Cardiac muscle cell (in vitro differentiated cells and primary cell): ENCODE results near the gene SOX2. TPM values are rescaled to one million over a fixed set of nuclear protein-coding genes. Genes with fewer than 3 reads are reported as not detected.
A peak's percentile ranks its signal among the peaks of the same experiment; 100 is the strongest.

Experiments used
- DNase-seq, 2 donors: peaks; one replicate each; pipeline versions ENCODE4 v3.0.0 to v3.0.0-alpha.2; 2010 to 2017; ENCODE audit warnings: low read depth in 1 of 2, low spot score in 1 of 2
- H3K27ac ChIP-seq: fragments of 200-600 bp; sonication (generic); 2 replicates; pipeline ENCODE4 v1.5.1; 2016
- H3K27me3 ChIP-seq: fragments of 200-600 bp; sonication (generic); 2 replicates; pipeline ENCODE4 v1.6.0; 2016; ENCODE audit warnings: control low read depth
- H3K36me3 ChIP-seq: fragments of 200-600 bp; sonication (generic); 2 replicates; pipeline ENCODE4 v1.5.1; 2016; ENCODE audit warnings: control low read depth
- H3K4me1 ChIP-seq: fragments of 200-600 bp; sonication (generic); 2 replicates; pipeline ENCODE4 v1.8.1; 2017; ENCODE audit warnings: low read depth, mild to moderate bottlenecking, mixed run types
- H3K4me3 ChIP-seq: fragments of 200-600 bp; sonication (generic); 2 replicates; pipeline ENCODE4 v1.5.1; 2016; ENCODE audit warnings: mild to moderate bottlenecking
- H3K9me3 ChIP-seq: fragments of 200-600 bp; sonication (generic); 2 replicates; pipeline ENCODE4 v1.5.1; 2017; ENCODE audit warnings: low read depth, mild to moderate bottlenecking, control low read depth
- CTCF ChIP-seq: IDR thresholded peaks from 2 replicates; pipeline ENCODE4 v1.5.1; 2012; ENCODE audit warnings: low read depth, mild to moderate bottlenecking, low read length
- polyA plus RNA-seq: library from polyadenylated mRNA; unstranded; fragments of >200 nt; fragmentation: Nextera tagmentation; extraction: Ambion mirVana; gene quantifications from 2 replicates; pipeline ENCODE4 v1.2.1, GENCODE V29; 2016
- total RNA-seq: library from RNA; depleted of rRNA; stranded (reverse); fragments of >200 nt; gene quantifications from 2 replicates; pipeline ENCODE4 v1.2.3, GENCODE V29; 2016

Gene SOX2
- total and polyA plus RNA-seq, 2 experiments from 2014 or later: 0.18 TPM; not detected in 1

GRCh38 chr3:181695661-181696491 is 15.8 kb upstream of the SOX2 start:
- Histone ChIP-seq H3K4me3 (peak overlapping the region; percentile 29), H3K36me3 (no peaks in the 10 kb centered on the region), H3K27ac (no peak overlapping the region), H3K27me3 (peaks cover 91% of the 10 kb centered on the region), H3K9me3 (no peaks in the 10 kb centered on the region), H3K4me1 (no peaks in the 10 kb centered on the region)
- peak; percentile 11 to 58 for DNase-seq
- no peak for TF ChIP-seq CTCF

- TF ChIP-seq CTCF: no peak
- Histone ChIP-seq H3K36me3 (no peaks in the 10 kb centered on the region), H3K9me3 (no peaks in the 10 kb centered on the region), H3K4me1 (no peaks in the 10 kb centered on the region), H3K4me3 (no peak overlapping the region), H3K27me3 (peaks cover 95% of the 10 kb centered on the region), H3K27ac (no peak overlapping the region)
- no peak for DNase-seq
Observed at GRCh38 chr3:181696626-181697230, 15.0 kb upstream of the SOX2 start.

- Histone ChIP-seq H3K9me3 (no peaks in the 10 kb centered on the region), H3K4me3 (no peak overlapping the region), H3K36me3 (no peaks in the 10 kb centered on the region), H3K27ac (no peak overlapping the region), H3K27me3 (peaks cover 97% of the 10 kb centered on the region), H3K4me1 (no peaks in the 10 kb centered on the region)
- no peak for TF ChIP-seq CTCF
- no peak for DNase-seq
Observed at GRCh38 chr3:181698263-181698954, 13.3 kb upstream of the SOX2 start.

GRCh38 chr3:181699171-181699903 is 12.4 kb upstream of the SOX2 start:
- Histone ChIP-seq H3K27me3 (peaks cover 98% of the 10 kb centered on the region), H3K9me3 (no peaks in the 10 kb centered on the region), H3K4me1 (peaks cover 3% of the 10 kb centered on the region), H3K4me3 (no peak overlapping the region), H3K27ac (no peak overlapping the region), H3K36me3 (no peaks in the 10 kb centered on the region)
- no peak for TF ChIP-seq CTCF
- DNase-seq: no peak
